NCI-H345 (cell line): Measurements from ENCODE around the gene PTMS.
"Not testable (repeated sequence)": the region's sequence is repeated elsewhere in the genome, so short reads cannot be mapped to it uniquely, and the experiment has no call there.

ENCODE experiments used
- DNase-seq: peaks from one replicate; lab custom pipeline; 2025; lab: John Stamatoyannopoulos, UW

PTMS gene, protein sequence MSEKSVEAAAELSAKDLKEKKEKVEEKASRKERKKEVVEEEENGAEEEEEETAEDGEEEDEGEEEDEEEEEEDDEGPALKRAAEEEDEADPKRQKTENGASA

DNA sequence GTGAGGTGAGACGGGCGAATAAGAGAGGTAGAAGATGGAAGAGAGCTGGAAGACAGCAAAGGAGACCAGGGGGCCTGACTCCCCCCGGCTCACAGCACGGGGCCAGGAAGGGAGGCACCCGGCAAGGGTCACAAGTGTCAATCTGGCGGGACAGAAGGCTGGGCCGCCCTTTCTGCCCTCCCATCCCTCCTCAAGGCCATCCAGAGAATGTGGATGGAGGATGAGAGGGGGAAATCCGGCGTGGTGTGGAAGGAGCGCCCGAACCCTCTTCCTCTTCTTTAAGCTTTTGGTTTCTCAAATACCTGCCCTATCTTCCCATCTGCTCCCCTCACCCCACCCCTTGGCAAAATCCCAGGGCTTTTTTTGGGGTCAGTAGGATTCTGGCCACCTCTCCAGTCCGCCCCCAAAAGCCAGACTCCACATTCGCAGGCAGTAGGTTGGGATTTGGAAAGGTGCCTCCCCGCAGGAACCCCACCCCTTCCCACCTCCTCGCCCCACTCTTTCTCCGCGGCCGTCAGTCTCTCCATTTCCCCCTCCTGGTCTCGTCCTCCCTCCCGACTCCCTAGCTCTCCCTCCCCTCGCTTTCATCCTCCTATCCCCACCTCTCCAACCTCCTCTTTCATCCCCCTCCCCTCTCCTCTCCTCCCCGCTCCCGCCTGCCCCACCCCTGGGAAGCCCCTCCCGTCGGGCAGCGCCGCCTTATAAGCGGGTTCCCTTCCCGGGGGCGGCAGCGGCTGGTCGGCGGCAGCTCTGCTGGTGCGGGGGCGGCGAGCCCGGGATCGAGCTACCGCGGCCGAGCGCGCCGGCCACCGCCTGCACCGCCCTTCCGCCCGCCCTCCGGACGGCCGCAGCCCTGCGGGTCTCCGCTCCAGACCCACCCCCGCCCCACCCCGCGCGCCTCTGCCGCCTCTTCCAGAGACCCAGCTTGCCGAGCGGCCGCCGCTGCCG, at the start of gene PTMS:
TSS of gene PTMS (plus strand) at position 730 of the 948 bp plus-strand sequence. CDS start 343 bp downstream, outside the sequence.
- peak; percentile 97 for DNase-seq

DNA sequence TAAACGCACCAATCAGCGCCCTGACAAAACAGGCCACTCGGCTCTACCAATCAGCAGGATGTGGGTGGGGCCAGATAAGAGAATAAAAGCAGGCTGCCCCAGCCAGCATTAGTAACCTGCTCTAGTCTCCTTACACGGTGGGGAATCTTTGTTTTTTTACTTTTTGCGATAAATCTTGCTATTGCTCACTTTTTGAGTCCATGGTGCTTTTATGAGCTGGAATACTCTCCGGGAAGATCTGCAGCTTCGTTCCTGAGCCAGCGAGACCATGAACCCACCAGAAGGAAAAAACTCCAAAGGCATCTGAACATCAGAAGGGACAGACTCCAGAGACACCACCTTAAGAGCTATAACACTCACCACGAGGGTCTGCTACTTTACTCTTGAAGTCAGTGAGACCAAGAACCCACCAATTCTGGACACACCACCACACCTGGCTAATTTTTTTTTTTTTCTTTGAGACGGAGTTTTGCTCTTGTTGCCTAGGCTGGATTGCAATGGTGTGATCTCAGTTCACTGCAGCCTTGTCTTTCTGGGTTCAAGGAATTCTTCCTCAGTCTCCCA, 49.2 kb upstream of the PTMS start:
- DNase-seq: no peak

DNA sequence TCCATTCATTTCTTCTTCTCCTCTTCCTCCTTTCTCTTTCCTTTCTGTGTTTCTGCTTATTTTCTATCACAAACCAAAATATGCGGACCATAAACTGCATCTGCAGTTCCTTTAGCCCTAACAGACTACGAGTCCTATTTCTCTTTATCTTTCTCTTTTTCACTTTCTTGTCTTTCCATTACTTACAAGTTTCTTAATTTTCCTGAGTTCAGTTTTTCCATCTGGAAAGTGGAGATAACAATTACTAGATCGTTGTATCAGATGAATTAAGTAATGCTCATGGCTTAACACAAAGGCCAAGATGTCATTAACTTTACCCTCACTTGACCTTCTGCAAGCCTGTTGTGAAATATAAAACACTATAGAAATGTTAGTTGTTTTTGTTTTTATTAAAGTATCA, 43.3 kb upstream of the PTMS start:
- no peak for DNase-seq

DNA sequence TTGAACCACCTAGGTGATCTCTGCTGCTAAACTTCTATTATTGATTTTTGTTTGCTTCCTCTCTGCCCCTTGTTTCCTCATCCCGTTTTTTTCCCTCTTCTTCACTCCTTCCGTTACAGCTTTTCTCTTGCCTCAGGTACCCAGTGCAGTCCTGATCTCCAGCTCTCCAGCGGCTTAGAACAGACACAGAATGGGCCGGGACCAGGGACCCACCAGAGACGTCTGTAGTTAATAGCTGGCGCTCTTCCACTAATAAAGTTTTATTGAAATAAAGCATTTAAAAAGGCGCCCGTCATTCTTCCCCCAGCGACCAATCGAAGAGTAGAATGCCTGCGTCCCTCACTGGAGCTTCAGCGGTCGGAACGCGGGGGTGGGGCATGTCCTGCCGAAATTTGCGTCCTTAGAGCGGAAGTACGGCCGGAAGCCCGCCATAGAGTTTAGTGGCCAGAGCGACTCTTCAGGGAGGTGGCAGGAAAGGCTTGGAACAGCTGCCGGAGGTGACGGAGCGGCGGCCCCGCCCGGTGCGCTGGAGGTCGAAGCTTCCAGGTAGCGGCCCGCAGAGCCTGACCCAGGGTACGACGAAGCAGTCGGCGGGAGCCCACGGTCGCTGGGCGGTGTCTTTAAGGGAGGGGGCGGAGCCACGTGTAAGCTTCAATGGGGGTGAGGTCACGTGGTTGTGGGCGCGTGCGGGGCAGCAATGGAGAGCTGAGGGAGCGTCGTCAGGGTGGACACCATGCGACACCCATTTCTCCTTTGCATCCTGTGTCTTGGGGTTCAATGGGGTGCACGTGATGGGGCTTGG, 42.4 kb upstream of the PTMS start, which contains the start of gene COPS7A:
TSS of gene COPS7A (plus strand) at position 440 of the 802 bp plus-strand sequence. CDS start 611 bp downstream, outside the sequence.
- DNase-seq: peak; percentile 100

DNA sequence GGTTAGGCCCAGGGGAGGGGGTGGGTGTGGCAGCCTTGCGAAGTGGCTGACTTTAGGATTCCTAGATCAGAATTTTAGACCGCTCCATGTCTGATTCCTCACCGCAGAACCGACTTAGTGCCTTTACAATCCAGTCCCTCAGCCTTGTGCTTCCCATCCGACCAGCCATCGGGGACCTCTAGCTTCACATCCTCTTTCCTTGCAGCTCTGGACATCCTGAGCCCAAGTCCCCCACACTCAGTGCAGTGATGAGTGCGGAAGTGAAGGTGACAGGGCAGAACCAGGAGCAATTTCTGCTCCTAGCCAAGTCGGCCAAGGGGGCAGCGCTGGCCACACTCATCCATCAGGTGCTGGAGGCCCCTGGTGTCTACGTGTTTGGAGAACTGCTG, 41.8 kb upstream of the PTMS start:
- DNase-seq: no peak

DNA sequence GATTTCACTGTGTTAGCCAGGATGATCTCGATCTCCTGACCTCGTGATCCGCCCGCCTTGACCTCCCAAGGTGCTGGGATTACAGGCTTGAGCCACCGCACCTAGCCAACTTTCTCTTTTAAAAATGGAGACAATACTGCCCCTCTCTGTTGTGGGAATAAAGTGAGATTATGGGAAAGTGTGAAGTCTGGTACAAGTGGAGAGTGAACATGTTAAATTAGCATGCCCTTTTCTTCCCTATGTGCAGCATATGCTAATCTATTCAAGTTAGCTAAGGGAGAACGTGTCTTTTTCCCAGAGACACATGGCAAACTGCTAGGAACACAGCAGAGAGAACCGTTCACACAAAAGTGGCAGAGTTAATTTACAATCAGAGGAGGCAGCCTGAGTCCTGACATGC, 40.8 kb upstream of the PTMS start:
- DNase-seq: no peak

DNA sequence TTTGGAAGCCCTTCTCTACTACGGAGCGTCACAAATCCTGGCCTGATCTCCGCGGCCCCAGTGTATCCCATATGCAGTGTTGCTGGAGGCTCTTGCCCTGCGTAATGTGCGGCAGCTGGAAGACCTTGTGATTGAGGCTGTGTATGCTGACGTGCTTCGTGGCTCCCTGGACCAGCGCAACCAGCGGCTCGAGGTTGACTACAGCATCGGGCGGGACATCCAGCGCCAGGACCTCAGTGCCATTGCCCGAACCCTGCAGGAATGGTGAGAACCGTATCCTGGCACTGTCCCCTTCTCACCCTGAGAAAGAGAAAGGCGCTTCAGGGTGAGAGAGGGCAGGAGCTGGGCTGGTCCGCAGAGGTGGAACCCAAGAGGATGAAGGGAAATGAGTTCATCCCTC, 37.0 kb upstream of the PTMS start:
- no peak for DNase-seq

DNA sequence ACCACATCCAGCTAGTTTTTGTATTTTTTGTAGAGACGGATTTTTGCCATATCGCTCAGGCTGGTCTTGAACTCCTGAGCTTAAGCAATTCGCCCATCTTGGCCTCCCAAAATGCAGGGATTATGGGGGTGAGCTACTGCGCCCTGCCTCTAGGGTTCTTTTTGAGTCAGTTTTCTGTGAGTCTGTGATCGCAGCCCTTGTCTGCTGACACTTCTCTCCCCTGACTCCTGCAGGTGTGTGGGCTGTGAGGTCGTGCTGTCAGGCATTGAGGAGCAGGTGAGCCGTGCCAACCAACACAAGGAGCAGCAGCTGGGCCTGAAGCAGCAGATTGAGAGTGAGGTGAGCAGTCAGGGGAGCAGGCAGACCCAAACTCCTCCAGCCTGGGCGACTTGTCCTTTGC, 36.0 kb upstream of the PTMS start:
- DNase-seq: no peak

DNA sequence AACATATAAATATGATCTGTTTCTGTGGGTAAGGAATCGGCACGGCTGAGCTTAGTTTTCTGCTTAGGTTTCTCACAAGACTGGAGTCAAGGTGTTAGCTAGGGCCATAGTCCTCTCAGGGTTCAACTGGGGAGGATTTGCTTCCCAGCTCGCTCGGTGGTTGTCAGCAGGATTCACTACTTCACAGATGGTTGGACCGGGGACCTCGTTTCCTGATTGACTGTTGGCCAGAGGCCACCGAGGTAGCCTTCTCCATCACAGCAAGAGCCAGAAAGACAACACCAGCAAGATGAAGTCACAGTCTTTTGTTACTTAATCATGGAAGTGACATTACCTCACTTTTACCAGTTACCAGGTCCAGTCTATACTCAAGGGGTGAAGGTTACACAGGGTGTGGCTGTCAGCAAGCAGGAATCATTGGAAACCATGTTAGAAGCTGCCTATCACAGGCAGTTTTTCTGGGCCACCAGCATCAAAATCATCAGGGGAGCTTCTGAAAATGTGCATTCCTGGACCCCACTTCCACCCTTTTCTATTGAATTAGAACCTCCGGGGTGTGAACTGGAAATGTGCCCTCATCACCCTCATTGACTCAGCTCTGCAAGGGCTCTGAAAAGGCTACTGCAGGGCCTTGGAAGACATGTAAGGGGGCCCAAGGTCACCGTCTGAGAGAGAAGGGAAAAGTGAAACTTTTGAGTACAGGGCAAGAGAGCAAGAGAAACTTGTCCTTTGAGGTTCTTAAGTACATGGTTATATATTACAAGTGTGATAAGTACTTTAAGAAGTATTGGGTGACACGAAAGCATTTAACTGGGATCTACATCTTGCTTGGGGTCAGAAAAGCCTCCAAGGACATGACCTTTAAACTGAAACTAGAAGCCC, 31.4 kb upstream of the PTMS start:
- DNase-seq: no peak

DNA sequence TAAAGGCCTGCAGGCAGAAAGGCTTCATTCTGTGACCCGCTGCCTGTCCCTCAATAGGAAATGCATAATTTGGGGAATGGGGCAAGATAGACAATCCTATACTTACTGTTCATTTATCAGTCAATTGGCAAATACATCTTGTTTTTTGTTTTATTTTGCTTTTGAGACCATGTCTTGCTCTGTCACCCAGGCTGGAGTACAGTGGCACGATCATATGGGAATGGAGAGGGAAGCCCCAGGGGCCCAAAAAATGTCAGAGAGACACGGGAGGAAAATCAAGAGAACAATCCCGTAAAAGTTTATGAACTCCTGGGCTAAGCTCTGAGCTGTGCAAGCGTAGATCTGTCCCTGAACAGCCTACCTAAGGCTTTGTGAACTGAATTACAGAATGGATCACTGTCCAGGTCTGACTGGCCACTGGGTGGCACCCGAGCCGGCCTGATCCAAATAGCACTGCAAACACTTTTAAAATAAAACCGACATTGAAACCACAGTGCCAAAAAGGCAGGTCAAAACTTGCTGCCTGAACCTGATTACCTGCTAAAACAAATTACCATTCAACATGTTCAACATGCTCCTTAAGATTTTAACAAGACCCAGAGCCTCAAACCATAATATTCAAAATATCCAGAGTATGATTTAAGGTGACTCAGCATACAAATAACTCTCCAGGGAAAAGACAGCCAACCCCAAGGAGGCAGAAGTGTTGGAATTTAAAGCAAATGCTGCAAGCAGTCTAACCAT, 30.5 kb upstream of the PTMS start:
- DNase-seq: peak; percentile 38

DNA sequence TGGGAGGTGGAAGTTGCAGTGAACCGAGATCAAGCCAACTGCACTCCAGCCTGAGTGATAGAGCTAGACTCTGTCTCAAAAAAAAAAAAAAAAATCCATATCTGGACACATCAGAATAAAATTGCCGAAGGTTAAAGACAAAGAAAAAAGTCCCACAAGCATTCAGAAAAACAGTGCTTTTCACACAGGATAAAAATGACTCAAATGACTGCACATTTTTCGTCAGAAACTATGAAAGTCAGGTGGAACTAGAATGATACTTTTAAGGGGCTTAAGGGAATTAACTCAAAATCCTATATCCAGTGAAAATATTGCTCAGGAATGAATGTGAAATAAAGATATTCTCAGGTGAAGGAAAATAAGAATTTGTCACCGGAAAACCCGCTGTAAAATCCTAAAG, 29.4 kb upstream of the PTMS start:
- DNase-seq: no peak

DNA sequence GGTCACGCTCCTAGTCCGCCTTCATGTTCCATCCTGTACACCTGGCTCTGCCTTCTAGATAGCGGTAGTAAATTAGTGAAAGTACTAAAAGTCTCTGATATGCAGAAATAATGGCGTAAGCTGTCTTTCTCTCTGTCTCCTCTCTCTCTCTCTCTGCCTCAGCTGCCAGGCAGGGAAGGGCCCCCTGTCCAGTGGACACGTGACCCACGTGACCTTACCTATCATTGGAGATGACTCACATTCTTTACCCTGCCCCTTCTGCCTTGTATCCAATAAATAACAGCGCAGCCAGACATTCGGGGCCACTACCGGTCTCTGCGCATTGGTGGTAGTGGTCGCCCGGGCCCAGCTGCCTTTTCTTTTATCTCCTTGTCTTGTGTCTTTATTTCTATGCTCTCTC, 24.1 kb upstream of the PTMS start:
- DNase-seq: not testable (repeated sequence)

DNA sequence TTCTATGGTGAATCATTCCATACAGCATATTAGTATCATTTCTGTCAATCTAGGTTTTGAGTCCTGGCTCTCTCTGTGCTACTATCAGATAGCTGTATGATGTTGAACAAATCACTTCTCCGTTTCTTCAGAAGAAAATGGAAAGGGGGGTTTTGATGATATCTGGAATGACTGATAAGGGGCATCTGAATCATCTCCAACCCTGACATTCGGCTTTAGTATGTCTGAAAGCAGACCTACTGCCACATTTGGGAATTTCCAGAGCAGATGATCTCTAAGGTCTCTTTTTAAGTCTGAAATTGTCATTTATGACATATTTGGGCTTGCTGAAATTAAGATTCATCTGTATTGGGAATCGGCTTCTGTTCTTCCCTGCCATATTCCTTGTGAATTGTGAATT, 23.3 kb upstream of the PTMS start:
- no peak for DNase-seq

DNA sequence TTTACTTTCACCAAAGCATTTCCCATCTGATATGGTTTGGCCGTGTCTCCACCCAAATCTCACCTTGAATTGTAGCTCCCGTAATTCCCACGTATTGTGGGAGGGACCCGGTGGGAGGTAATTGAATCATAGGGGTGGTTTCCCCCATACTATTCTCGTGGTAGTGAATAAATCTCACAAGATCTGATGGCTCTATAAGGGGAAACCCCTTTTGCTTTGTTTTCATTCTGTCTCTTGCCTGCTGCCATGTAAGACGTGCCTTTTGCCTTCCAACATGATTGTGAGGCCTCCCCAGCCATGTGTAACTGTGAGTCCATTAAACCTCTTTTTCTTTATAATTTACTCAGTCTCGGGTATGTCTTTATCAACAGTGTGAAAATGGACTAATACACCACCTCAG, 22.9 kb upstream of the PTMS start:
- DNase-seq: not testable (repeated sequence)

DNA sequence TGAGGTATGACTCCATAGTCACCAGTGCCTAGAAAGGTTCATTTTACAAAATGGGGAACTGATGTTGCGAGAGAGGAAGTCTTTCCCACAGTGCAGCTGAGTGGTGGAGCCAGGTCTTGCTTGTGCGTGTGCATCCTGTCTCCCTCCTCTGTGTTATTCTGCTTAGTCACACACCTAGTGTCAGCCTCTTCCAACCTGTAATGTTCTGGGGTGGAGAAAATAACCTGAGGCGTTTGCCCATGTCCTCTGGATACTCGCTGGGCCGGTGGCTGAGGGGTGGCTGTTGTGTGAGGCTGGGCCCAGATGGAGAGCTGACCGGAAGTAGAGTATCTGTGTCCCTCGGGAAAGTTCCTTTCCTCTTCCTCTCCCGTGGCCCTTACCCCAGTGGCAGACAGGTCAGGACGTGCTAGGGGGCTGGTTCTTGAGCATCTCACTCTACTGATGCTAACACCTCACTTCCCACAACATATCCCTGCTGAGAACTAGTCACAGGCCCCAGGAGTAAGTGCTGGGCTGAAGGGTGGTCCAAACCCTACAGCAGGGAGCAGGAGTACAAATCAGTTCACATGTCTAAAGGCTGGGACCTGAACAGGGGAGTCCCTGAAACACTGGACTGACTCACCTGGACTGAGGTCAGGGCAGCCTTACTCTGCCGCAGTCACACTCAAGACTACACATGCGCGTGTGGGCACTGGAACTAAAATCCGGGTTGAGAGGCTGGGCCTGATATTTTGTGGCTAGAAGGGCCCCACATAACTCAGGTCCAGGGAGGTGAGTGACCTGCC, 20.2 kb upstream of the PTMS start:
- no peak for DNase-seq

DNA sequence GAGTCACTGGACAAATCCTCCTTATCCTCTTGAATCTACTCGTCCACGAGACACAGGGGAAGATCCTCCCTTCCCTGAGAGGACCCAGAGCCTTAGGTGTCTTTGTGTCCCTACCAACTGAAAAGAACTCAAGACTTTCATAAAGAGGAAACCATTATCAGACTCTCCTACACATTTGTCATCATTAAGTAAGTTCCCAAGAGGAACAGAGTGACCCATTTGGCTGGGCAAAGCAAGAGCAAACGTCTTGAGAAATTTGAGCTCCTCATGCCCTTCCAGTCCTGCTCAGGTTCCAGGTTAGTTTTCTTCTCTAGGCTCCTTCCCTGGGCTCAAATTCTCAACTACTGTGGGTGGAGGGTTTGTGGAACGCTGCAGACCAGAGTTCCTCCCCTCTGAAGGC, 18.9 kb upstream of the PTMS start:
- no peak for DNase-seq

DNA sequence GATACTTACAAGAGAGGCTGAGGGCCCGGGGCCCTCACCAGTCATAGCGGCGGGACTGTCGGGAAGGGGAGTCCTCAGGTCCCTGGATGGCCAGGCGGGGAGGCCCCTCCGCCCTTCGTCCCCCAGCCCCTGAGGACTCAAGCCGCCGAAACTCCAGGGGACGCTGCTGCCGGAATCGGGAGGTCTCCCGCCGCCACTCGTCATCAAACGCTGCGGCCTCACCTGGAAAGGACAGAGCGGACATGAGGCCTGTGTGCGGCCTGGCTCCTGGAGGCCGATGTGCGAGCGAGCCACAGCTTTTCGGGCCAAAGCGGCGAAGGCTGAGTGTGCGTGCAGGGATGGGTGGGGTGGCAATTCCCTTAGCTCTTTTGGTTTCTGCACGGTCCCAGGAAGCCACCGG, 17.4 kb upstream of the PTMS start:
- DNase-seq: no peak

DNA sequence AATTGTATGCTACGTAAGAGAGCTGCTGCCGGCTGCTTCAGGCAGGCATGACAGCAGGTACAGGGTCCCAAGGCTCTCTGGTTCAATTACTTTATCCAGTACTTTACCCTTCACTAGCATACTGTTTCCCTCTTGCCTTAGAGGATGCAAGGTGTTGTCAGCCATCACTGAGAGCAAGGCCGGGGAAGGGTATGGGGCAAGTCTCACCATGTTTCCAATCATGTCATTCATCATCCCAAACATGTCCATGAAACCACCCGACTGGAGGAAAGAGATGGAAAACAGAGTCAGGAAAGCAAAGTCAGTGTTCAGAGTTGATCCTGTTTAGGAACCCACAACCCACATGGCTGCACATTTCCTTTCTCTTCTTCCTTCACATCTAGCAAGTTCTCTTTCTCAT, 15.7 kb upstream of the PTMS start:
- no peak for DNase-seq

DNA sequence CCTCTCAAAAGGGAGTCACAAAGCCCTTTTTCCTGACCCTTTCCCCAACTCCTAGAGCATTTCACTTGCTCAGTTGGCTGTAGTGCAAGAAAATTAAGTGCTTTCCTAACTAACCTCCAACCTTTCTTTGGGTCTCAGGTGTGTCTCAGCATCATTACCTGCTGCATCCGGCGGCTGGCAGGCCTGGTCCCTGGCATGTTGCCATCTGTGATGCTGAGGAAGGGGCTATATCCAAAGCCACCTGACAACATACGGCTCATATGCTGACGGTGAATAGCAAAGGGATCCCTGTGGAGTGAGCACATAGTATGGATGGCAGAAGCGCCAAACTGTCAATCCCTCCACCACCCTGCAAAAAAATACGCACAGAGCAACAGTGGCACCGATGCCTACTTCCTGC, 14.4 kb upstream of the PTMS start:
- no peak for DNase-seq
